Activated T-helper 17 cell treated with anti-CD3 and anti-CD28 coated beads, Interleukin-2, amount 50 U/mL, for 72 hours (primary cell): ENCODE measurements around the gene CTNNA1. TPM values are rescaled to one million over a fixed set of nuclear protein-coding genes. Genes with fewer than 3 reads are reported as not detected.
"Not testable (repeated sequence)": the region's sequence is repeated elsewhere in the genome, so short reads cannot be mapped to it uniquely, and the experiment has no call there.

Experiments
- ATAC-seq: fragments of 150-1000 bp; cut with Tn5 transposase; replicated peaks from 2 replicates; pipeline ENCODE4 v1.10.0; 2021; ENCODE audit warnings: mild to moderate bottlenecking, moderate library complexity
- H3K27ac Mint-ChIP-seq: one replicate; pipeline ENCODE4 v1.8.0; 2022; ENCODE audit warnings: mixed read lengths
- H3K27me3 Mint-ChIP-seq: one replicate; pipeline ENCODE4 v1.8.0; 2022; ENCODE audit warnings: mixed read lengths
- H3K36me3 Mint-ChIP-seq: one replicate; pipeline ENCODE4 v1.8.0; 2022; ENCODE audit warnings: low read depth, mild to moderate bottlenecking, mixed read lengths
- H3K4me1 Mint-ChIP-seq: one replicate; pipeline ENCODE4 v1.8.0; 2022; ENCODE audit warnings: mixed read lengths
- H3K4me3 Mint-ChIP-seq: one replicate; pipeline ENCODE4 v1.8.0; 2022; ENCODE audit warnings: mild to moderate bottlenecking, mixed read lengths
- H3K9me3 Mint-ChIP-seq: one replicate; pipeline ENCODE4 v1.8.0; 2022; ENCODE audit warnings: mixed read lengths
- total RNA-seq, 2 donors: library from RNA; stranded (reverse); gene quantifications; one replicate each; pipeline ENCODE4 v1.2.3, GENCODE V29; 2022

Gene CTNNA1
- total RNA-seq, 2 donors from 2014 or later, result 63.6 to 92.1 TPM

DNA sequence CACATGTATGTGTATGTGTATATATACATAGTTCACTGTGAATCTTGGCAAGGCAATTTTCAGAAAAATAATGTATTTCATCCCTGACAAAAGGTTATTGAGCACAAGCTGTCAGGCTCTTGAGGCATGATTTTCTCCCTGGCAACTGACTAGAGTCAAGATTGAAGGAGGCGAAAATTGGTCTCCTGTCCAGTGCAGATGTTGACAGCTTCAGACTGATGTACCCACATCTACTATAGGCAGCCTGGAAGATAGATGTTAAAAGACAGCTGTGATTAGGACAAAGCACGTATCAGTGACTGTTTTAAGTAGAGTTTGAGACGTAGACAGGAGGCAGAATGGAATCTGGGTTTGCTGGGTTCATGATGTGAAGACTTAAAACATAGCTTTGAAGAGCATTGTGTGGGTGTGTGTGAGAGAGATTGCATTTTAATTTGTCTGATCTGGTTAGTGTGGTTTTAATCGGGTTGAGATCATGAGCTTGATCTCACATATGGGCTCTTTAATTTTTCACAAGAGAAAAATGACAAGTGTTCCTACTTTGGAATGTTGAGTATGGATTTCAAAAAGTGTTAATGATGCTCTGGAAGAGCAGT lies 39.1 kb downstream of the CTNNA1 start:
- Mint-ChIP-seq H3K27ac (no peak overlapping the region), H3K4me3 (no peak overlapping the region), H3K4me1 (peaks cover 21% of the 10 kb centered on the region), H3K9me3 (no peaks in the 10 kb centered on the region), H3K27me3 (peaks cover 4% of the 10 kb centered on the region), H3K36me3 (no peaks in the 10 kb centered on the region)
- peak; percentile 7 for ATAC-seq

DNA sequence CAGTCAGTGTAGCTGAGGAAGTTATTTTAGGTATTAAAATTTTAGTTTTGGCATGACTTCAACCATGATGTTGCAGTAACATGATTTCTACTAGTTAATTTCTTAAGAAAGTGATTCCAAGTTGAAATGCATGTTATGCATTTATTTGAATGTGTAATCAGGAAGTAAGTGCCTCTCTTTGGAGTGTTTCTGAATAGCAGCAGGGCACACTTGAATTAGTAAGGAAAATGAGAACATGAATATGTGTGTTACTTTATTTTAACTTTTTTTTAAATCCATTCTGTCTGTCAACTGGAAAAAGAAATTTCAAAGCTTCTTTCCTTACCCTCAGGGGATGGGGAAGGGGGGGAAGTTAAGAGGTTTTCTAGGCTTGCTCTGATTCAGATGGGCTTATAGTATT lies 40.4 kb downstream of the CTNNA1 start:
- ATAC-seq, result no peak
- peaks cover 4% of the 10 kb centered on the region for H3K27me3 Mint-ChIP-seq
- H3K4me1 Mint-ChIP-seq, result peaks cover 21% of the 10 kb centered on the region
- H3K27ac Mint-ChIP-seq, result no peak overlapping the region
- H3K4me3 Mint-ChIP-seq, result no peak overlapping the region
- no peaks in the 10 kb centered on the region for H3K9me3 Mint-ChIP-seq
- H3K36me3 Mint-ChIP-seq, result no peaks in the 10 kb centered on the region

DNA sequence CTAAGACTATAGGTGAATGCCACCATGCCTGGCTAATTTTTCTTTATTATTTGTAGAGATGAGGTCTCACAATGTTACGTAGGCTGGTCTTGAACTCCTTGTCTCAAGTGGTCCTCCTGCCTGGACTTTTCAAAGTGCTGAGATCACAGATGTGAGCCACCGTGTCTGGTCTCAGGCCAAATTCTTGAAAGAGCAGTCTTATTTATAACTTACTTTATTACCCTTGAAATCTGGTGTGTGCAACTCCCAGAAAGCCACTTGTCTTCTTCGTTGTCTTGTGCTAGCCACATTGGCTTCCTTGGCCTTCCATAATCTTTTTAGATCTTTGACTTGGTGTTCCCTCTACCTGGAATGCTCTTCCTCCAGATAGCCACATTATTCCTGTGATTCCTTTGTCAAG lies 50.1 kb downstream of the CTNNA1 start:
- ATAC-seq, result no peak
- Mint-ChIP-seq H3K9me3 (peaks cover 9% of the 10 kb centered on the region), H3K4me3 (no peak overlapping the region), H3K4me1 (peaks cover 9% of the 10 kb centered on the region), H3K36me3 (no peaks in the 10 kb centered on the region), H3K27ac (no peak overlapping the region), H3K27me3 (no peaks in the 10 kb centered on the region)

DNA sequence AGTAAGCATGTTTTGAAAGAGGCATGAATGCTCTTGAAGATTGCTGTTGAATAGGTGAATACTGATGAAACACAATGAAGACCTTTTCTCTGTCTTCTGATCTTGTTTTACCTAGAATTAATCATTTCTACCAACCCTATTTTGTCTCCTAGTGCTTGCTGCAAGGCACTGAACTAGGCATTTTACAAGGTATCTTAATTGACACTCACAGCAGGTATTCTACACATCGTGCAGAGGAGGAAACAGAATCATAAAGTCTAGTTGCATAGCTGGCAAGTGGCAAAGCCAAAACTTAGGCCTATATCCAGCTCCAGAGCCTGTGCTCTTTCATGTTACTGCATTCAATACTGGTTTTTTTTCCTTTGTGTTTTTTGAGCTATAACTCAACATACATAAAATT lies 50.7 kb downstream of the CTNNA1 start:
- Mint-ChIP-seq H3K27me3 (no peaks in the 10 kb centered on the region), H3K9me3 (peaks cover 9% of the 10 kb centered on the region), H3K27ac (no peak overlapping the region), H3K4me3 (no peak overlapping the region), H3K4me1 (peaks cover 9% of the 10 kb centered on the region), H3K36me3 (no peaks in the 10 kb centered on the region)
- ATAC-seq, result no peak

DNA sequence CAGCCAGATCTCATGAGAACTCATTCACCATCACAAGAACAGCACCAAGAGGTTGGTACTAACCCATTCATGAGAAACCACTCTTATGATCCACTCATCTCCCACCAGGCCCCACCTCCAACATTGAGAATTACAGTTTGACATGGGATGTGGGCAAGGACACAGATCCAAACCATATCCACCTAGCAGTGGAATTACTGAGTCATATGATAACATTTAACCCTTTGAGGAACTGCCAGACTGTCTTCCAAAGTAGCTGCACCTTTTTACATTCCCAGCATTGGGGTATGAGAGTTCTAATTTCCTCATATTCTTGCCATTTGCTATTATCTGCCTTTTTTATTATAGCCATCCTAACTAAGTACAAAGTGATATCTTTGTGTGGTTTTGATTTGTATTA lies 51.9 kb downstream of the CTNNA1 start:
- Mint-ChIP-seq H3K9me3 (peaks cover 7% of the 10 kb centered on the region), H3K4me3 (no peak overlapping the region), H3K27ac (no peak overlapping the region), H3K4me1 (peaks cover 9% of the 10 kb centered on the region), H3K27me3 (no peaks in the 10 kb centered on the region), H3K36me3 (no peaks in the 10 kb centered on the region)
- ATAC-seq, result no peak

DNA sequence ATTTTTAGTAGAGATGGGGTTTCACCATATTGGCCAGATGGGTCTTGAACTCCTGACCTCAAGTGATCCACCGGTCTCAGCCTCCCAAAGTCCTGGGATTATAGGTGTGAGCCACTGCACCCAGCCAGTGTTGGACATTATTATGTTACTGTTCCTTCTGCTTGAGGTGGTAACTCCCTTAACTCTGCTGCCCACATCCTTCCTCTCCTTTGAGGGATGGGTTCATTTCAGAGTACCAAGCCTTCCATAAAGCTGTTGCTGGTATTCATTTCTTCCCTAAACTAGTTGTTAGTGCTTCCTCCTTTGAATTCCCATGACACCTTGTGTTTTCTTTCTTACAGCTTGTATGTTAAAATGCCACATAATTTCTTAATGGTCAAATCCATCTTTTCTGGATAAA lies 54.0 kb downstream of the CTNNA1 start:
- Mint-ChIP-seq H3K36me3 (no peaks in the 10 kb centered on the region), H3K4me3 (no peak overlapping the region), H3K9me3 (peaks cover 4% of the 10 kb centered on the region), H3K4me1 (peaks cover 9% of the 10 kb centered on the region), H3K27ac (no peak overlapping the region), H3K27me3 (no peaks in the 10 kb centered on the region)
- ATAC-seq, result no peak

DNA sequence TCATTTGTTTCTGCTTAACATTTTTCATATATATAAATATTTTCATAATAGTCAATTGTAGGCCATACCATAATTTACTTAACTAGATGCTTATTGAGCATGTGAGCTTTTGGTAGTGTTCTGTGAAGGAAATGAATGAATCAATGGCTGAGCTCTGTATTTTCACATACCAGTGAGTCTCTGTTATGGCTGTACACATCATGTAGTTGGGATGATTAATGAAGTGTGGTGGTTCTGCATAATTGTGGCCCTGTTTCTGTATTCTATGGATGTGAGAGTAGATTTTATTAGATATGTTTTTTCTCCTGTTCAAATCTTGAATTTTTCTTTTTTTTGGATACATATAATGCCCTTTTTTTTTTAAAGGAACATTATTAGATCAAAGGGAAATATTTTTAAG lies 56.2 kb downstream of the CTNNA1 start:
- H3K36me3 Mint-ChIP-seq, result no peaks in the 10 kb centered on the region
- H3K27ac Mint-ChIP-seq, result no peak overlapping the region
- no peaks in the 10 kb centered on the region for H3K27me3 Mint-ChIP-seq
- H3K4me1 Mint-ChIP-seq, result peaks cover 9% of the 10 kb centered on the region
- H3K4me3 Mint-ChIP-seq, result no peak overlapping the region
- no peak for ATAC-seq
- H3K9me3 Mint-ChIP-seq, result peaks cover 4% of the 10 kb centered on the region

DNA sequence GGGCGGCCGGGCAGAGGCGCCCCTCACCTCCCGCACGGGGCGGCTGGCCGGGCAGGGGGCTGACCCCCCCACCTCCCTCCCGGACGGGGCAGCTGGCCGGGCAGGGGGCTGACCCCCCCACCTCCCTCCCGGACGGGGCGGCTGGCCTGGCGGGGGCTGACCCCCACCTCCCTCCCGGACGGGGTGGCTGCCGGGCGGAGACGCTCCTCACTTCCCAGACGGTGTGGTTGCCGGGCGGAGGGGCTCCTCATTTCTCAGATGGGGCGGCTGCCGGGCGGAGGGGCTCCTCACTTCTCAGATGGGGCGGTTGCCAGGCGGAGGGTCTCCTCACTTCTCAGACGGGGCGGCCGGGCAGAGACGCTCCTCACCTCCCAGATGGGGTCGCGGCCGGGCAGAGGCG lies 57.6 kb downstream of the CTNNA1 start:
- not testable (repeated sequence) for H3K4me1 Mint-ChIP-seq, H3K27me3 Mint-ChIP-seq, ATAC-seq, H3K9me3 Mint-ChIP-seq, H3K27ac Mint-ChIP-seq, H3K4me3 Mint-ChIP-seq, H3K36me3 Mint-ChIP-seq

DNA sequence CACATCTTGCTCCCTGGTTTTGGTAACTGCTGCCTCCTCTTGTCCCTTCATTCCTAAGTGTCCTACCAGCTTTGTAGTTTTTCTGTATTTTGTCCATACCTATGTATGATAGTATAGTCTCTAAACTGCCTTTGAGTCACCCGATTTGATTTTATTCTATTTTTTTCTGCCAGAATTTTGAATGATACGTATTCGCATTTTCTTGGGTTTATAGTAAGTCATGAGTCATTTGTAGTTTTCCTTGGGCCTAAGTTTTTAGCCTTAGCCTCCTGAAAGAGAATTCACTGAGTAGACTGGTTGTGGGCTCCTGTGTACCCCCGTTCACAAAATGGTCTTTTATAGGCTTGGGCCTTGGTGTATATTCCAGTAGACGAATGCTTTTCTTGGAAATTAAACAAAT lies 62.3 kb downstream of the CTNNA1 start:
- H3K27me3 Mint-ChIP-seq, result no peaks in the 10 kb centered on the region
- H3K27ac Mint-ChIP-seq, result no peak overlapping the region
- no peak for ATAC-seq
- no peaks in the 10 kb centered on the region for H3K4me1 Mint-ChIP-seq
- no peak overlapping the region for H3K4me3 Mint-ChIP-seq
- no peaks in the 10 kb centered on the region for H3K36me3 Mint-ChIP-seq
- no peaks in the 10 kb centered on the region for H3K9me3 Mint-ChIP-seq

DNA sequence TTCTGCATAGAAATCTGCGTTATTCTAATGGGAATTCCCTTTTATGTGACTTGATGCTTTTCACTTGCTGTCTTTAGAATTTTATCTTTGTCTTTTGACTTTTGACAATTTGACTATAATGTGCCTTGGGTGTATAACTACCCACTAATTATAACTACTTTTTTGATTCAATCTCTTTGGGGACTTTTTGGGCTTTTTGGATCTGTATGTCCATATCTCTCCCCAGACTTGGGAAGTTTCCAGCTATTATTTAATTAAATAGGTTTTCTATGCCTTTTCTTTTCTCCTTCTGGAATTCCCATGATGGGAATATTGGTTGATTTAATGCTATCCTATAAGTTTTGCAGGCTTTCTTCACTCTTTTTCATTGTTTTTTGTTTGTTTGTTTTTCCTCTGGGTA lies 64.0 kb downstream of the CTNNA1 start:
- H3K27ac Mint-ChIP-seq, result no peak overlapping the region
- no peaks in the 10 kb centered on the region for H3K27me3 Mint-ChIP-seq
- no peaks in the 10 kb centered on the region for H3K9me3 Mint-ChIP-seq
- H3K36me3 Mint-ChIP-seq, result no peaks in the 10 kb centered on the region
- no peak overlapping the region for H3K4me3 Mint-ChIP-seq
- no peak for ATAC-seq
- no peaks in the 10 kb centered on the region for H3K4me1 Mint-ChIP-seq

DNA sequence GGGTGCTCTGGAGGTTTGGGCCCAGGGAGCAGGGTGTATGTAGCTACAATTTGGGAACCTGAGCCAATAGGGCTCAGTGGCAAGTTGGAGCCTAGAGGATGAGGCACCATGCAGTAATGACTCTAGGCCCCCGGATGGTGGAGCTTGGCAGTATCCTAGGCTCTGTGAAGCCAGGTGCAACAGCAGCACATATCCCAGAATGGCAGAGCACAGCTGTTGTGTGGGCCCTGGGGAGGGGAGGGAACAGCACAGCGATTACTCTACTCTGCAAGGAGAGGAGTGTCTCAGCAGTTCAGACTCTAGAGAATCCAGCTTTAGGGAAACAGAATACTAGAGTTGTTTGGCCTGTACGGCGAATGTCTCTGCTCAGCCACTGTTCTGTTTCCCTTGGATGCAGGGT lies 65.9 kb downstream of the CTNNA1 start:
- Mint-ChIP-seq H3K9me3 (no peaks in the 10 kb centered on the region), H3K4me1 (no peaks in the 10 kb centered on the region), H3K4me3 (no peak overlapping the region), H3K36me3 (no peaks in the 10 kb centered on the region), H3K27ac (no peak overlapping the region), H3K27me3 (no peaks in the 10 kb centered on the region)
- ATAC-seq, result no peak

DNA sequence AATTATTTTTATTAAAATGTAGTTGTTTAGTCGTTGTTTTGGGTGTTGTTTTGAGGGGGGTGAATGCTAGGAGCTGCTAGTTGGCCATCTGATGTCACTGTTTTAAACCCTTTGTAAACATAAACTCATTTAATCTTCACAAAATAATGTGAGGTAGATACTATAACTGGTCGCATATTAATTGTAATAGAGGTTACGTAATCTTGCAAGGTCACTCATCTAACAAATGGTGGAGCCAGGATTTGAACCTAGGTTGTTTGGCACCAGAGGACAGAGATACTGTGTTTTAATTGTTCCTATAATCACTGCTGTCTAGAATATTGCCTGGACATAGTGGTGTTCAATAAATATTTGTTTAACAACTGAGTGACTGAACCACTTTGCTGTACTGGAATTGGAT lies 67.5 kb downstream of the CTNNA1 start:
- ATAC-seq, result no peak
- Mint-ChIP-seq H3K4me1 (no peaks in the 10 kb centered on the region), H3K27ac (no peak overlapping the region), H3K4me3 (no peak overlapping the region), H3K36me3 (no peaks in the 10 kb centered on the region), H3K9me3 (no peaks in the 10 kb centered on the region), H3K27me3 (no peaks in the 10 kb centered on the region)

DNA sequence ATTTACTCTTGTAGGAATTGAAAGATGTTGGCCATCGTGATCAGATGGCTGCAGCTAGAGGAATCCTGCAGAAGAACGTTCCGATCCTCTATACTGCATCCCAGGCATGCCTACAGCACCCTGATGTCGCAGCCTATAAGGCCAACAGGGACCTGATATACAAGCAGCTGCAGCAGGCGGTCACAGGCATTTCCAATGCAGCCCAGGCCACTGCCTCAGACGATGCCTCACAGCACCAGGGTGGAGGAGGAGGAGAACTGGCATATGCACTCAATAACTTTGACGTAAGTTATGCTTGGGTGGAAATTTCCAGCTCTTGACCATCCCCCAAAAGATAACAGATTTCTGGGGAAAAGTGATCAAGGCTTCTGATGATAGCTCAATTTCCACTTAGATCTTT lies 71.3 kb downstream of the CTNNA1 start:
- no peaks in the 10 kb centered on the region for H3K27me3 Mint-ChIP-seq
- H3K4me1 Mint-ChIP-seq, result no peaks in the 10 kb centered on the region
- H3K36me3 Mint-ChIP-seq, result peaks cover 16% of the 10 kb centered on the region
- no peak overlapping the region for H3K27ac Mint-ChIP-seq
- no peak overlapping the region for H3K4me3 Mint-ChIP-seq
- H3K9me3 Mint-ChIP-seq, result no peaks in the 10 kb centered on the region
- no peak for ATAC-seq

DNA sequence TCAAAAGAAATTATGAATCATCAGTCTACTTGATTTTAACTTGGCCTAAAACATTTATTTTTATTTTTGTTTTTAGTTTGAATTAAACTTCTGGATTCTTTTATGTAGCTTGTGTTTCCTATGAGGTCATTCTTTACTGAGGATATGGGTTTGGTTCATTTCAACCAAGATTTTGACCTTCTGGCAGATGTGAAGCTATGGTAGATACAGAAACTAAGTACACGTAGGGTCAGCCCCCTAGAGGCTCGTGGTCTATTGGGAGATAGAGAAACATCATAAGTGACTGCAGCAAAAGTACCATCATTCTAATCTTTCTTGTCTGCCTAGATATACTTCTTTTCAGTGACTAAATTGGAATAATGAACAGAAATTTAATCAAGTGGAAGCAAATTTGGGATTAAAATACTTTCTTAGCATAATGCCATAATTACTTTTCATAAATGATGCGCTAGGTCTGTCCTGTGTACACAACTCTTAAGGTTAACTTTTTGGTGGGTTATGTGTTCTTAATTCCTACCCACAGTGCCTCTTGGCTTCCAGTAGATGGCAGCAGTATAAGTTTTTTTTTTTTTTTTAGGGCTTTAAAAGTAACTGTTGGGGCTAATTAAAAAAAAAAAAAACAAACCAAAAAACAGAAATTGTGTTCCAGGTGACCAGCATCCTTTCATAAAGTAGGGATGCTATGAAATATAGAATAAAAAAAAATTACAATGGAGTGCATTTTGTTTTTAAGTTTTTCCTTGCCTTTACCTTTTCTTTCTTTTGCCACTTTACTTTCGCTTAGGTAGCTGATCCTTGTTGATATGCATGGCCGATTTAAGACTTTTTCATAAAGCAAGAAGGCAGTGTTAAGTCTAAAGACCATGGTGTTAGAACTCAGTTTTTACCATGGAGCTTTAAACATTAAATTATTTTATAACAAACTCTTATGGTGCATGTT lies 72.0 kb downstream of the CTNNA1 start:
- Mint-ChIP-seq H3K27me3 (no peaks in the 10 kb centered on the region), H3K27ac (no peak overlapping the region), H3K4me1 (no peaks in the 10 kb centered on the region), H3K36me3 (peaks cover 16% of the 10 kb centered on the region), H3K9me3 (no peaks in the 10 kb centered on the region), H3K4me3 (no peak overlapping the region)
- ATAC-seq, result no peak

DNA sequence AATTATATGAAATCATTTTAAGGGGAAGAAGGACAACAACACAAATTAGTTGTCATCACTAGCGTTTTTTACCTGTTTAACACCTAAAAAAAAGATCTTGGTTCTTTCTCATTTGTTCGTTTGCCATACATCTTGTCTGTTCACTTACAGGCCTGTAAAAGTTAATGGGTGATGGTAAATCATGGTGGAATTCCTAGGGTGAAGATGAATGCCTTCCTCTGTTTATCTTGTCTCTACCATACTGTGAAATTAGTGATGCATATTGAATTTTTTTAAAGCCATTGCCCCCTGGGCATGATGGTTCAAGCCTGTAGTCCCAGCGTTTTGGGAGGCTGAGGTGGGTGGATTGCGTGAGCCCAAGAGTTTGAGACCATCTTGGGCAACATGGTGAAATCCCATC lies 75.3 kb downstream of the CTNNA1 start:
- Mint-ChIP-seq H3K4me3 (no peak overlapping the region), H3K36me3 (peaks cover 16% of the 10 kb centered on the region), H3K27ac (no peak overlapping the region), H3K4me1 (no peaks in the 10 kb centered on the region), H3K9me3 (no peaks in the 10 kb centered on the region), H3K27me3 (no peaks in the 10 kb centered on the region)
- no peak for ATAC-seq
